GM23338 (cell line): ENCODE results near the gene UBASH3B.

Source experiments
- CTCF ChIP-seq, 2 experiments: fragments of 200-600 bp in 1 of 2; sonication (generic) in 1 of 2; conservative IDR thresholded peaks; 2 replicates each; pipeline versions ENCODE4 v1.5.1 to v1.6.1; 2016 to 2017; ENCODE audit warnings: antibody characterized with exemption in 2 of 2, low read depth in 2 of 2, mild to moderate bottlenecking in 2 of 2, moderate library complexity in 1 of 2
- EZH2 ChIP-seq: fragments of 200-600 bp; sonication (generic); IDR thresholded peaks from one replicate; pipeline ENCODE4 v1.8.0; 2017; ENCODE audit warnings: antibody characterized with exemption, mild to moderate bottlenecking, low read depth; ENCODE audit not compliant: unreplicated experiment
- REST ChIP-seq: IDR thresholded peaks from one replicate; pipeline ENCODE4 v1.6.1; 2018; ENCODE audit warnings: antibody characterized with exemption; ENCODE audit not compliant: unreplicated experiment

GRCh38 chr11:122617297-122617696 lies 38.2 kb upstream of the UBASH3B start:
- TF ChIP-seq CTCF (conservative IDR thresholded peaks at IDR 0.05; ENCODE audit: low read depth in 2 of 2): no peak
- no peak for TF ChIP-seq EZH2
- TF ChIP-seq REST: no peak
